Cardiac muscle cell (in vitro differentiated cells and primary cell): Measurements from ENCODE around the gene HIPK1. TPM values are rescaled to one million over a fixed set of nuclear protein-coding genes. Genes with fewer than 3 reads are reported as not detected.

Experiments
- DNase-seq, 2 donors: peaks; one replicate each; pipeline versions ENCODE4 v3.0.0 to v3.0.0-alpha.2; 2010 to 2017; ENCODE audit warnings: low read depth in 1 of 2, low spot score in 1 of 2
- H3K27ac ChIP-seq: fragments of 200-600 bp; sonication (generic); 2 replicates; pipeline ENCODE4 v1.5.1; 2016
- H3K27me3 ChIP-seq: fragments of 200-600 bp; sonication (generic); 2 replicates; pipeline ENCODE4 v1.6.0; 2016; ENCODE audit warnings: control low read depth
- H3K36me3 ChIP-seq: fragments of 200-600 bp; sonication (generic); 2 replicates; pipeline ENCODE4 v1.5.1; 2016; ENCODE audit warnings: control low read depth
- H3K4me1 ChIP-seq: fragments of 200-600 bp; sonication (generic); 2 replicates; pipeline ENCODE4 v1.8.1; 2017; ENCODE audit warnings: low read depth, mild to moderate bottlenecking, mixed run types
- H3K4me3 ChIP-seq: fragments of 200-600 bp; sonication (generic); 2 replicates; pipeline ENCODE4 v1.5.1; 2016; ENCODE audit warnings: mild to moderate bottlenecking
- H3K9me3 ChIP-seq: fragments of 200-600 bp; sonication (generic); 2 replicates; pipeline ENCODE4 v1.5.1; 2017; ENCODE audit warnings: low read depth, mild to moderate bottlenecking, control low read depth
- polyA plus RNA-seq: library from polyadenylated mRNA; unstranded; fragments of >200 nt; fragmentation: Nextera tagmentation; extraction: Ambion mirVana; gene quantifications from 2 replicates; pipeline ENCODE4 v1.2.1, GENCODE V29; 2016
- total RNA-seq: library from RNA; depleted of rRNA; stranded (reverse); fragments of >200 nt; gene quantifications from 2 replicates; pipeline ENCODE4 v1.2.3, GENCODE V29; 2016
- TF ChIP-seq, protein P1 (sequence below): IDR thresholded peaks from 2 replicates; pipeline ENCODE4 v1.5.1; 2012; ENCODE audit warnings: low read depth, mild to moderate bottlenecking, low read length

The HIPK1 gene
- total and polyA plus RNA-seq, 2 experiments from 2014 or later = 14.1 to 27.7 TPM

DNA sequence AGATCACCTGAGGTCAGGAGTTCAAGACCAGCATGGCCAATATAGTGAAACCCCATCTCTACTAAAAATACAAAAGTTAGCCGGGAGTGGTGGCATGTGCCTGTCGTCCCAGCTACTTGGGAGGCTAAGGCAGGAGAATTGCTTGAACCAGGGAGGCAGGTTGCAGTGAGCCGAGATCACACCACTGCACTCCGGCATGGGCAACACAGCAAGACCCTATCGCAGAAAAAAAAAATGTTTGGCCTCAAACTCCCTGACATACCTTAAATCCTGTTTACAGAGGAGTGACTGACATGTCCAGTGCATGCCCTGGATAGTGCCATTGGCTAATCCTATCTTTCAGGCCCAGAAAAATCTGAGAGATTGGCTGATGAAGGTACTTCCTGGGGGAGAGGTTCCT, 12.2 kb upstream of the HIPK1 start:
- TF ChIP-seq, protein P1, sequence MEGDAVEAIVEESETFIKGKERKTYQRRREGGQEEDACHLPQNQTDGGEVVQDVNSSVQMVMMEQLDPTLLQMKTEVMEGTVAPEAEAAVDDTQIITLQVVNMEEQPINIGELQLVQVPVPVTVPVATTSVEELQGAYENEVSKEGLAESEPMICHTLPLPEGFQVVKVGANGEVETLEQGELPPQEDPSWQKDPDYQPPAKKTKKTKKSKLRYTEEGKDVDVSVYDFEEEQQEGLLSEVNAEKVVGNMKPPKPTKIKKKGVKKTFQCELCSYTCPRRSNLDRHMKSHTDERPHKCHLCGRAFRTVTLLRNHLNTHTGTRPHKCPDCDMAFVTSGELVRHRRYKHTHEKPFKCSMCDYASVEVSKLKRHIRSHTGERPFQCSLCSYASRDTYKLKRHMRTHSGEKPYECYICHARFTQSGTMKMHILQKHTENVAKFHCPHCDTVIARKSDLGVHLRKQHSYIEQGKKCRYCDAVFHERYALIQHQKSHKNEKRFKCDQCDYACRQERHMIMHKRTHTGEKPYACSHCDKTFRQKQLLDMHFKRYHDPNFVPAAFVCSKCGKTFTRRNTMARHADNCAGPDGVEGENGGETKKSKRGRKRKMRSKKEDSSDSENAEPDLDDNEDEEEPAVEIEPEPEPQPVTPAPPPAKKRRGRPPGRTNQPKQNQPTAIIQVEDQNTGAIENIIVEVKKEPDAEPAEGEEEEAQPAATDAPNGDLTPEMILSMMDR = no peak

DNA sequence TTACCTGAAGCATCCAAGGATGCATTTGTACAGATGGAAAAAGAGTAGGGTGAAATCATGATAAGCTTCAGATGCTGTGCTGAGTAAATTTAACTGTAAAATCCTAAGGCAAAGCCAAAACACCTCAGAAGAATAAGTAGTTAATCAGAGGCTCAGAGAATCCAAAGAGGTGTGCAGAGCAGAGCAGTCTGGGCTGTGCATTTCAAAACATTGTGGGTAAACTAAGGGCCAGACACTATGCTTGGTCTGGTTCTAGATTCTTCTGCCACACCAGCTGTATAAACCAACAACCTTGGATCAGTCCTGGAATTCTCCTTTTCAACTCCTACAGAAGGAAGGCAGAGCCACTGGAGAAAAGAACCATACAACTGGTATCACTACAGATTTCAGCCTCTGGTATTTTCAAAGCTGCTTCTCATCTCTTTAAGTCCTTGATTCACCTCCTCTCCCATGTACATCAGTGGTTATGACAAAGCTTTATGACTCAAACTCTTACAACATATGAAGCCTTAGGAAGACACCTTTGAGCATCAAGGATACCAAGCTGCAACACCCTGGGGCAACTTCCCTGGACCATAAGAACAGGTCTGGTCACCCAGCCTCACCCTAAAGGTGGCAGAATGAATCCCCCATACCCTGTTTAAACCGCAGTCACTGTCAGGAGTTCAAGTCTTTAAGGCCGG, 11.6 kb upstream of the HIPK1 start:
- no peaks in the 10 kb centered on the region for H3K9me3 ChIP-seq
- TF ChIP-seq, protein P1 = no peak
- no peak overlapping the region for H3K4me3 ChIP-seq
- no peaks in the 10 kb centered on the region for H3K36me3 ChIP-seq
- DNase-seq = peak in 1 of 2 donors; percentile 17
- H3K27ac ChIP-seq = no peak overlapping the region
- H3K27me3 ChIP-seq = peaks cover 5% of the 10 kb centered on the region
- H3K4me1 ChIP-seq = no peaks in the 10 kb centered on the region

More for the DNA sequence above, 12.2 kb upstream of the HIPK1 start:
- no peak for DNase-seq
- H3K27ac ChIP-seq = no peak overlapping the region
- no peaks in the 10 kb centered on the region for H3K9me3 ChIP-seq
- peaks cover 4% of the 10 kb centered on the region for H3K27me3 ChIP-seq
- H3K36me3 ChIP-seq = no peaks in the 10 kb centered on the region
- H3K4me3 ChIP-seq = no peak overlapping the region
- no peaks in the 10 kb centered on the region for H3K4me1 ChIP-seq

DNA sequence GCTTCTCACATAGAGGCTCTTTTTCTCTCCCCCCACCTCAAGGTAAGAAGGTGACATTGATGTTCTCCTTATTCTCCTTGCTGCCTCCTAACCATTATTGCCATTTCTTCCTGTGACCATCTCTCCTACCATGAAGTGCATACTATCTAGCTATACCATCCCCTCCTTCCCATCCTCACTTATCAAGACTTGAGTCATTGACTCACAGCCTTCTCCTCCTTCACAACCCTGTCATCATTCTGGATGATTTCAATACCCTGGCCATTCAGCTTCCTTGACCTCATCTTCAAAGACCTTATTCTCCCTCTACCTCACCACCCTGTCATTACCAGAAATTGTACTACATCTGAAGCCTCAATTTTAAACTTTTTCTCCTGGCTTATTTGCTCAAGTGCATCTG, 10.9 kb upstream of the HIPK1 start:
- H3K4me1 ChIP-seq = no peaks in the 10 kb centered on the region
- H3K4me3 ChIP-seq = no peak overlapping the region
- no peaks in the 10 kb centered on the region for H3K9me3 ChIP-seq
- DNase-seq = no peak
- TF ChIP-seq, protein P1 = no peak
- no peaks in the 10 kb centered on the region for H3K36me3 ChIP-seq
- no peak overlapping the region for H3K27ac ChIP-seq
- H3K27me3 ChIP-seq = peaks cover 12% of the 10 kb centered on the region

DNA sequence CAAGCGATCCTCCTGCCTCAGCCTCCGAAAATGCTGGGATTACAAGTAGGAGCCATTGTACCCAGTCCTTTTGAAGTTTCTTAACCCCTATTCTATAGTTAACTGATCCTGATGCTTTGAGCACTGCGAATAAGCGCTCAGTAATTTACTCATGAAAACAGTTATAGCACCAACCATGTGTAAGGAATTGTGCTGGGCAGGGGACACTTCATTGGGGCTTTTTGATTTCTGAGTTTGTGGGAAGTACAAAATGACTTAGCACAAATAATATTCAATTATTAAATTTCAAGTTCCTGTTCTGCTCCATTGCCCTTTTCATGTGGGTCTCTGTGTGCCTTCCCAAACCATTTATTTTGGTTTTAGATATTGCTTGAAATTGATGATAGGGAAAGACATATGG, 6.2 kb upstream of the HIPK1 start:
- Histone ChIP-seq H3K4me3 (no peak overlapping the region), H3K27ac (no peak overlapping the region), H3K27me3 (peaks cover 22% of the 10 kb centered on the region), H3K36me3 (no peaks in the 10 kb centered on the region), H3K9me3 (no peaks in the 10 kb centered on the region), H3K4me1 (peaks cover under 1% of the 10 kb centered on the region)
- DNase-seq = no peak
- TF ChIP-seq, protein P1 = no peak

DNA sequence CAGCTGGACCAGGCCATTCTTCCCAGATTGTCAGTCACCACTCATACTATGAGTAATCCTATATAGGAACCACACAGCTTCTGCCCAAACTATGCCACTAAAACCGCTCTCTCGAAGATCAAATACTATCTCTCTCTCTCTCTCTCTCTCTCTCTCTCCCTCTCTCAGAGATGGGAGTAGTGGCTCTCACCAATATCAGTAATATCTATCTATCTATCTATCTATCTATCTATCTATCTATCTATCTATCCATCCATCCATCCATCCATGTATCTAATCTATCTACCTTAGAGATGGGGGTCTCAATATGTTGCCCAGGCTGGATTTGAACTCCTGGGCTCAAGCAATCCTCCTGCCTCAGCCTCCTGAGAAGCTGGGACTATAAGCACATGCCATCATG, 4.7 kb upstream of the HIPK1 start:
- peaks cover 8% of the 10 kb centered on the region for H3K4me1 ChIP-seq
- no peaks in the 10 kb centered on the region for H3K9me3 ChIP-seq
- TF ChIP-seq, protein P1 = no peak
- H3K27ac ChIP-seq = no peak overlapping the region
- no peaks in the 10 kb centered on the region for H3K36me3 ChIP-seq
- H3K4me3 ChIP-seq = no peak overlapping the region
- no peak for DNase-seq
- peaks cover 17% of the 10 kb centered on the region for H3K27me3 ChIP-seq
